Astrocyte (in vitro differentiated cells and primary cell): ENCODE measurements around the gene PILRA. TPM values are rescaled to one million over a fixed set of nuclear protein-coding genes. Genes with fewer than 3 reads are reported as not detected.

ENCODE experiments used
- DNase-seq: peaks from one replicate; pipeline ENCODE4 v3.0.0-alpha.2; 2010; ENCODE audit warnings: low read depth
- FAIRE-seq: peaks from 2 replicates; lab custom pipeline; 2011; peaks lifted over from hg19 to GRCh38; lab: Jason Lieb, UNC
- H2AFZ ChIP-seq: 2 replicates; pipeline ENCODE4 v1.6.0; 2012; ENCODE audit warnings: low read depth, low read length, inconsistent platforms
- H3K27ac ChIP-seq: 2 replicates; pipeline ENCODE4 v1.5.1; 2011; ENCODE audit warnings: low read depth, low read length, inconsistent platforms
- H3K27me3 ChIP-seq: 2 replicates; pipeline ENCODE4 v1.6.0; 2011; ENCODE audit warnings: low read length, inconsistent platforms; ENCODE audit not compliant: insufficient read depth
- H3K36me3 ChIP-seq: 2 replicates; pipeline ENCODE4 v1.5.1; 2011; ENCODE audit warnings: low read length, inconsistent platforms; ENCODE audit not compliant: insufficient read depth
- H3K4me1 ChIP-seq: 2 replicates; pipeline ENCODE4 v1.5.1; 2011; ENCODE audit warnings: low read length, inconsistent platforms; ENCODE audit not compliant: insufficient read depth
- H3K4me2 ChIP-seq: 2 replicates; pipeline ENCODE4 v1.6.0; 2012; ENCODE audit warnings: low read length, inconsistent platforms
- H3K4me3 ChIP-seq: 2 replicates; pipeline ENCODE4 v1.5.1; 2011; ENCODE audit warnings: low read depth, mild to moderate bottlenecking, low read length, inconsistent platforms; ENCODE audit not compliant: insufficient read depth
- H3K79me2 ChIP-seq: 2 replicates; pipeline ENCODE4 v1.6.0; 2012; ENCODE audit warnings: mild to moderate bottlenecking, low read length, inconsistent platforms; ENCODE audit not compliant: insufficient read depth
- H3K9ac ChIP-seq: 2 replicates; pipeline ENCODE4 v1.6.0; 2012; ENCODE audit warnings: mild to moderate bottlenecking, low read length, inconsistent platforms
- H3K9me3 ChIP-seq: 2 replicates; pipeline ENCODE4 v1.5.1; 2012; ENCODE audit warnings: low read depth, mild to moderate bottlenecking, low read length, inconsistent platforms; ENCODE audit not compliant: insufficient read depth
- H4K20me1 ChIP-seq: 2 replicates; pipeline ENCODE4 v1.6.0; 2012; ENCODE audit warnings: low read length, inconsistent platforms; ENCODE audit not compliant: insufficient read depth
- H3K27ac Mint-ChIP-seq: one replicate; pipeline ENCODE4 v1.8.0; 2021; ENCODE audit warnings: mild to moderate bottlenecking, mixed read lengths; ENCODE audit not compliant: unreplicated experiment
- H3K27me3 Mint-ChIP-seq: one replicate; pipeline ENCODE4 v1.8.0; 2021; ENCODE audit warnings: low read depth, mixed read lengths; ENCODE audit not compliant: unreplicated experiment
- H3K36me3 Mint-ChIP-seq: one replicate; pipeline ENCODE4 v1.8.0; 2021; ENCODE audit warnings: low read depth, mixed read lengths; ENCODE audit not compliant: unreplicated experiment
- H3K4me1 Mint-ChIP-seq: one replicate; pipeline ENCODE4 v1.8.0; 2021; ENCODE audit warnings: low read depth, mixed read lengths; ENCODE audit not compliant: unreplicated experiment
- H3K4me3 Mint-ChIP-seq: one replicate; pipeline ENCODE4 v1.8.0; 2021; ENCODE audit warnings: mild to moderate bottlenecking, moderate library complexity, mixed read lengths; ENCODE audit not compliant: unreplicated experiment
- H3K9me3 Mint-ChIP-seq: one replicate; pipeline ENCODE4 v1.8.0; 2021; ENCODE audit warnings: mild to moderate bottlenecking, mixed read lengths; ENCODE audit not compliant: unreplicated experiment
- CTCF ChIP-seq: IDR thresholded peaks from 2 replicates; pipeline ENCODE4 v1.5.1; 2011; ENCODE audit warnings: low read depth, mild to moderate bottlenecking, inconsistent platforms, low read length, moderate library complexity; ENCODE audit not compliant: insufficient read depth
- EZH2 ChIP-seq: IDR thresholded peaks from 2 replicates; pipeline ENCODE4 v1.6.1; 2012; ENCODE audit warnings: mild to moderate bottlenecking, low read length, inconsistent platforms; ENCODE audit not compliant: insufficient read depth
- total RNA-seq: library from RNA; stranded (reverse); gene quantifications from 2 replicates; pipeline ENCODE4 v1.2.1, GENCODE V29; 2021

The PILRA gene
- total RNA-seq, 1 donor from 2014 or later: 2.3 TPM

GRCh38 chr7:100413346-100413745, 40.1 kb downstream of the PILRA start:
- no peak overlapping the region for H3K4me3 ChIP-seq
- H3K36me3 Mint-ChIP-seq: peaks cover 2% of the 10 kb centered on the region
- H3K9me3 Mint-ChIP-seq: peaks cover 3% of the 10 kb centered on the region
- no peak overlapping the region for H3K27ac Mint-ChIP-seq
- DNase-seq (no peak), FAIRE-seq (no peak)
- H3K4me1 Mint-ChIP-seq: no peaks in the 10 kb centered on the region
- H3K79me2 ChIP-seq: no peaks in the 10 kb centered on the region
- H3K4me2 ChIP-seq: no peak overlapping the region
- TF ChIP-seq EZH2 (no peak), CTCF (no peak)
- no peaks in the 10 kb centered on the region for H4K20me1 ChIP-seq
- H3K27ac ChIP-seq: no peak overlapping the region
- no peak overlapping the region for H2AFZ ChIP-seq
- no peak overlapping the region for H3K4me3 Mint-ChIP-seq
- no peak overlapping the region for H3K9ac ChIP-seq
- peaks cover 27% of the 10 kb centered on the region for H3K27me3 ChIP-seq
- no peaks in the 10 kb centered on the region for H3K4me1 ChIP-seq
- no peaks in the 10 kb centered on the region for H3K9me3 ChIP-seq
- H3K36me3 ChIP-seq: no peaks in the 10 kb centered on the region
- peaks cover 10% of the 10 kb centered on the region for H3K27me3 Mint-ChIP-seq

GRCh38 chr7:100413889-100414288, 40.6 kb downstream of the PILRA start:
- no peaks in the 10 kb centered on the region for H3K36me3 ChIP-seq
- H2AFZ ChIP-seq: no peak overlapping the region
- TF ChIP-seq CTCF: no peak
- TF ChIP-seq EZH2: no peak
- no peaks in the 10 kb centered on the region for H3K4me1 ChIP-seq
- no peak for FAIRE-seq
- Mint-ChIP-seq H3K36me3 (peaks cover 2% of the 10 kb centered on the region), H3K27ac (no peak overlapping the region), H3K9me3 (peaks cover 3% of the 10 kb centered on the region), H3K27me3 (peaks cover 10% of the 10 kb centered on the region), H3K4me3 (no peak overlapping the region), H3K4me1 (peaks cover under 1% of the 10 kb centered on the region)
- no peak overlapping the region for H3K4me3 ChIP-seq
- no peak overlapping the region for H3K9ac ChIP-seq
- peaks cover 22% of the 10 kb centered on the region for H3K27me3 ChIP-seq
- H3K79me2 ChIP-seq: no peaks in the 10 kb centered on the region
- H3K4me2 ChIP-seq: no peak overlapping the region
- no peaks in the 10 kb centered on the region for H4K20me1 ChIP-seq
- H3K27ac ChIP-seq: no peak overlapping the region
- no peaks in the 10 kb centered on the region for H3K9me3 ChIP-seq
- no peak for DNase-seq

- Histone ChIP-seq H3K9ac (no peak overlapping the region), H3K79me2 (no peaks in the 10 kb centered on the region), H3K27me3 (peaks cover 6% of the 10 kb centered on the region), H3K27ac (no peak overlapping the region), H3K9me3 (no peaks in the 10 kb centered on the region), H2AFZ (no peak overlapping the region), H3K4me2 (no peak overlapping the region), H3K4me3 (no peak overlapping the region), H4K20me1 (no peaks in the 10 kb centered on the region), H3K36me3 (no peaks in the 10 kb centered on the region), H3K4me1 (no peaks in the 10 kb centered on the region)
- DNase-seq (no peak), FAIRE-seq (no peak)
- Mint-ChIP-seq H3K9me3 (peaks cover 3% of the 10 kb centered on the region), H3K36me3 (peaks cover 2% of the 10 kb centered on the region), H3K4me3 (no peak overlapping the region), H3K27ac (no peak overlapping the region), H3K27me3 (peaks cover 10% of the 10 kb centered on the region), H3K4me1 (peaks cover 9% of the 10 kb centered on the region)
- TF ChIP-seq CTCF: no peak
- no peak for TF ChIP-seq EZH2
These were observed 42.2 kb downstream of the PILRA start for GRCh38 chr7:100415448-100415847.
